ENCODE measurements around the gene MRPL50. TPM values are rescaled to one million over a fixed set of nuclear protein-coding genes. Genes with fewer than 3 reads are reported as not detected.

Gene MRPL50
- total RNA-seq, 1 experiment from 2014 or later = 14.0 TPM

- no TSS peak for BruUV-seq (replicated peaks)
These were observed 22.1 kb downstream of the MRPL50 start for GRCh38 chr9:101376111-101376848.

GRCh38 chr9:101375546-101375945, 22.9 kb downstream of the MRPL50 start:
- intact Hi-C loops (cut with micrococcal nuclease; ENCODE audit: unreplicated experiment) = no loop called here
- Mint-ChIP-seq H3K36me3 (ENCODE audit: insufficient read depth, unreplicated experiment) (no peaks in the 10 kb centered on the region), H3K4me3 (ENCODE audit: low read depth, unreplicated experiment) (no peak overlapping the region), H3K9me3 (ENCODE audit: low read depth, unreplicated experiment) (peaks cover 2% of the 10 kb centered on the region), H3K4me1 (ENCODE audit: low read depth, unreplicated experiment) (peaks cover 22% of the 10 kb centered on the region), H3K27ac (ENCODE audit: unreplicated experiment) (no peak overlapping the region), H3K27me3 (ENCODE audit: unreplicated experiment) (no peaks in the 10 kb centered on the region)
- CTCF ChIA-PET = no interaction called here
- no peak for DNase-seq
- no peak for TF ChIP-seq CTCF (IDR thresholded peaks at IDR 0.05; ENCODE audit: unreplicated experiment)
- BruUV-seq (replicated peaks) = no TSS peak

More at GRCh38 chr9:101376111-101376848, 22.1 kb downstream of the MRPL50 start:
- CTCF ChIA-PET = no interaction called here
- DNase-seq = no peak
- no peaks in the 10 kb centered on the region for H3K27me3 Mint-ChIP-seq (ENCODE audit: unreplicated experiment)
- H3K4me3 Mint-ChIP-seq (ENCODE audit: low read depth, unreplicated experiment) = no peak overlapping the region
- no peak overlapping the region for H3K27ac Mint-ChIP-seq (ENCODE audit: unreplicated experiment)
- no peaks in the 10 kb centered on the region for H3K36me3 Mint-ChIP-seq (ENCODE audit: insufficient read depth, unreplicated experiment)
- TF ChIP-seq CTCF (IDR thresholded peaks at IDR 0.05; ENCODE audit: unreplicated experiment) = no peak
- H3K9me3 Mint-ChIP-seq (ENCODE audit: low read depth, unreplicated experiment) = peaks cover 2% of the 10 kb centered on the region
- peaks cover 14% of the 10 kb centered on the region for H3K4me1 Mint-ChIP-seq (ENCODE audit: low read depth, unreplicated experiment)
- intact Hi-C loops (cut with micrococcal nuclease; ENCODE audit: unreplicated experiment) = no loop called here

- no peak for DNase-seq
- Mint-ChIP-seq H3K27me3 (ENCODE audit: unreplicated experiment) (no peaks in the 10 kb centered on the region), H3K36me3 (ENCODE audit: insufficient read depth, unreplicated experiment) (no peaks in the 10 kb centered on the region), H3K4me1 (ENCODE audit: low read depth, unreplicated experiment) (peaks cover 30% of the 10 kb centered on the region), H3K9me3 (ENCODE audit: low read depth, unreplicated experiment) (peaks cover 2% of the 10 kb centered on the region), H3K4me3 (ENCODE audit: low read depth, unreplicated experiment) (no peak overlapping the region), H3K27ac (ENCODE audit: unreplicated experiment) (no peak overlapping the region)
- no peak for TF ChIP-seq CTCF (IDR thresholded peaks at IDR 0.05; ENCODE audit: unreplicated experiment)
- intact Hi-C loops (cut with micrococcal nuclease; ENCODE audit: unreplicated experiment) = no loop called here
- CTCF ChIA-PET = interaction anchor here (0.7 kb wide), 2 partner anchors 12 to 16 kb away, joined by 3 to 4 read pairs; no protein-coding TSS in a partner anchor
- no TSS peak for BruUV-seq (replicated peaks)
These were observed 25.9 kb downstream of the MRPL50 start for GRCh38 chr9:101372327-101373118.

GRCh38 chr9:101371813-101372212, 26.6 kb downstream of the MRPL50 start:
- H3K4me3 Mint-ChIP-seq (ENCODE audit: low read depth, unreplicated experiment) = no peak overlapping the region
- peaks cover 2% of the 10 kb centered on the region for H3K9me3 Mint-ChIP-seq (ENCODE audit: low read depth, unreplicated experiment)
- no TSS peak for BruUV-seq (replicated peaks)
- H3K27ac Mint-ChIP-seq (ENCODE audit: unreplicated experiment) = no peak overlapping the region
- DNase-seq = no peak
- CTCF ChIA-PET = interaction anchor here (0.7 kb wide), 1 partner anchor 12 kb away, joined by 4 read pairs; no protein-coding TSS in a partner anchor
- H3K27me3 Mint-ChIP-seq (ENCODE audit: unreplicated experiment) = no peaks in the 10 kb centered on the region
- intact Hi-C loops (cut with micrococcal nuclease; ENCODE audit: unreplicated experiment) = no loop called here
- H3K36me3 Mint-ChIP-seq (ENCODE audit: insufficient read depth, unreplicated experiment) = no peaks in the 10 kb centered on the region
- no peak for TF ChIP-seq CTCF (IDR thresholded peaks at IDR 0.05; ENCODE audit: unreplicated experiment)
- peaks cover 37% of the 10 kb centered on the region for H3K4me1 Mint-ChIP-seq (ENCODE audit: low read depth, unreplicated experiment)
